HepG2 (cell line): Measurements from ENCODE around the gene CAPN9. TPM values are rescaled to one million over a fixed set of nuclear protein-coding genes. Genes with fewer than 3 reads are reported as not detected.

Experiments used
- BATF2 ChIP-seq: sonication (generic); formaldehyde crosslinking; IDR thresholded peaks from 2 replicates; pipeline ENCODE4 v1.8.0; 2022; ENCODE audit warnings: mild to moderate bottlenecking, missing genetic modification reagents, moderate library complexity
- FOXO4 ChIP-seq: sonication (generic); formaldehyde crosslinking; conservative IDR thresholded peaks from 2 replicates; pipeline ENCODE4 v1.8.1; 2023; ENCODE audit warnings: missing genetic modification reagents
- GRHL1 ChIP-seq: sonication (generic); formaldehyde crosslinking; conservative IDR thresholded peaks from 2 replicates; pipeline ENCODE4 v1.8.0; 2022; ENCODE audit warnings: missing genetic modification reagents
- HDAC2 ChIP-seq: sonication (generic); formaldehyde crosslinking; IDR thresholded peaks from 2 replicates; pipeline ENCODE4 v1.4.0; 2020; ENCODE audit warnings: missing genetic modification reagents
- HINFP ChIP-seq: sonication (generic); formaldehyde crosslinking; IDR thresholded peaks from 2 replicates; pipeline ENCODE4 v1.4.0; 2020; ENCODE audit warnings: low read depth, mild to moderate bottlenecking, missing genetic modification reagents
- HNF4G ChIP-seq, 2 experiments: sonication (generic) in 1 of 2; formaldehyde crosslinking in 1 of 2; IDR thresholded peaks; 2 replicates each; pipeline versions ENCODE4 v1.4.0 to v1.6.1; 2011 to 2020; ENCODE audit warnings: borderline replicate concordance in 2 of 2, low read depth in 2 of 2, mild to moderate bottlenecking in 2 of 2, low read length in 1 of 2, missing genetic modification reagents in 1 of 2, moderate library complexity in 1 of 2
- RORA ChIP-seq: sonication (generic); formaldehyde crosslinking; IDR thresholded peaks from 2 replicates; pipeline ENCODE4 v1.5.0; 2020; ENCODE audit warnings: mild to moderate bottlenecking, missing genetic modification reagents, moderate library complexity
- ZNF512 ChIP-seq: sonication (generic); formaldehyde crosslinking; IDR thresholded peaks from 2 replicates; pipeline ENCODE4 v1.4.0; 2020; ENCODE audit warnings: mild to moderate bottlenecking, missing genetic modification reagents
- ZNF747 ChIP-seq: sonication (generic); formaldehyde crosslinking; IDR thresholded peaks from 2 replicates; pipeline ENCODE4 v1.8.1; 2023; ENCODE audit warnings: missing genetic modification reagents, mild to moderate bottlenecking, borderline replicate concordance
- ZNF773 ChIP-seq: sonication (generic); formaldehyde crosslinking; IDR thresholded peaks from 2 replicates; pipeline ENCODE4 v1.4.0; 2020; ENCODE audit warnings: missing genetic modification reagents, borderline replicate concordance
- ZNF879 ChIP-seq: sonication (generic); formaldehyde crosslinking; IDR thresholded peaks from 2 replicates; pipeline ENCODE4 v1.8.1; 2023; ENCODE audit warnings: missing genetic modification reagents
- ZSCAN20 ChIP-seq: sonication (generic); formaldehyde crosslinking; IDR thresholded peaks from 2 replicates; pipeline ENCODE4 v1.4.0; 2020; ENCODE audit warnings: missing genetic modification reagents, mild to moderate bottlenecking, borderline replicate concordance
- polyA plus RNA-seq, 8 experiments: library from polyadenylated mRNA; depleted of rRNA in 3 of 8; stranded (reverse) in 7 of 8; unstranded in 1 of 8; fragments of >200 nt; fragmentation: Illumina TruSeq in 4 of 8; extraction: Trizol in 4 of 8; gene quantifications; 2 replicates each; pipeline versions ENCODE4 v1.2.1 to v1.2.3, GENCODE V29; 2011 to 2016; ENCODE audit warnings: low read depth in 4 of 8, missing spikeins in 1 of 8, mixed read lengths in 1 of 8; ENCODE audit not compliant: insufficient read depth in 1 of 8
- total RNA-seq, 5 experiments: library from RNA; depleted of rRNA; stranded (reverse); fragments of >200 nt; fragmentation: Illumina TruSeq; extraction: Trizol; gene quantifications; 2 replicates each; pipeline ENCODE4 v1.2.3, GENCODE V29; 2016; ENCODE audit warnings: low read depth in 1 of 5

The CAPN9 gene
- total and polyA plus RNA-seq, 2 of the 13 experiments (the other 11 are each of a cell fraction or from before 2014, with no cell fraction given), result 0.04 to 0.31 TPM

GRCh38 chr1:230819976-230820375 lies 72.8 kb downstream of the CAPN9 start (continued):
- no peak for TF ChIP-seq HNF4G (IDR thresholded peaks at IDR 0.05; ENCODE audit: borderline replicate concordance, low read depth, low read length)
- TF ChIP-seq HNF4G (CRISPR knock-in tag; IDR thresholded peaks at IDR 0.05; ENCODE audit: borderline replicate concordance, low read depth), result no peak
- no peak for TF ChIP-seq ZNF773
- TF ChIP-seq BATF2 (CRISPR knock-in tag), result no peak
- TF ChIP-seq GRHL1 (CRISPR knock-in tag), result no peak
- TF ChIP-seq HDAC2 (CRISPR knock-in tag), result no peak
- no peak for TF ChIP-seq HINFP (CRISPR knock-in tag)
- TF ChIP-seq ZNF512 (CRISPR knock-in tag), result no peak
- no peak for TF ChIP-seq FOXO4 (CRISPR knock-in tag)
- TF ChIP-seq ZNF879, result no peak
- TF ChIP-seq ZNF747, result no peak
- TF ChIP-seq RORA, result no peak
- no peak for TF ChIP-seq ZSCAN20 (CRISPR knock-in tag)
